ENCODE data around the gene CNOT1.

DNA sequence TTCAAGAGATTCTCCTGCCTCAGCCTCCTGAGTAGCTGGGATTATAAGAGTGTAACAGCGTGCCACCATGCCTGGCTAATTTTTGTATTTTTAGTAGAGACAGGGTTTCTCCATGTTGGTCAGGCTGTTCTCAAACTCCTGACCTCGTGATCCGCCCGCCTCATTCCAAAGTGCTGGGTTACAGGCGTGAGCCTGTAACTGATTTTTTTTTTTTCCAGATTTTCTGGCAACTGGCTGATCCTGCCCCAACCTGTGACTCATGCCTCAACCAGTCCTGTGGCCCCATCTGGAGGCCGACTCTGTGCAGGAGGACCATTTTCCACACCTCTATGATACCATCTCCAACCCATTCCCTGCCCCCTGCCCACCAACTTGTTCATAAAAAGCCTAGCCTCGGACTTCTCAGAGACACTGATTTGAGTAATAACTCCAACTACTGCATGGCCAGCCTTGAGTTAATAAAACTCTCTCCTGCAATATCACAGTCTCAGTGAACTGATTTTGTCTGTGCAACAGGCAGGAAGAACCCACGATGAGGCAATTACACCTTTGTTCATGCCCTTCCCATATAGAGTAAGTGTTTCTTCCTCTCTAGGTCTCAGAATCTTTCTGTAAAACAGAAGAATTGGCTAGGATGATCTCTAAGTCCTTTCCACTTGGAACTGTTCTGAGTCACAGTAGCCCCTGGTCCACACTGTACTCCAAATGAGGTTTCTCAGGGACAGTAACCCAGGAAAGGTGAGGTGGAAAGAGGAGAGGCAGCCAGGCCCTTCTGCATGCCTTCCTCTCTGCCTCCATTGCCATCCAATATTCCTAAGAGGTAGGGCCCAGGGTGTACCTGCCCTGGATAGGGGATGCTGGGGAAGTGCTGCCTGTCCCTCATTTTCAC lies 8.8 kb upstream of the CNOT1 start:
- no peak for TF ChIP-seq POLR2AphosphoS5 (IDR thresholded peaks at IDR 0.05)
- TF ChIP-seq, protein P1, sequence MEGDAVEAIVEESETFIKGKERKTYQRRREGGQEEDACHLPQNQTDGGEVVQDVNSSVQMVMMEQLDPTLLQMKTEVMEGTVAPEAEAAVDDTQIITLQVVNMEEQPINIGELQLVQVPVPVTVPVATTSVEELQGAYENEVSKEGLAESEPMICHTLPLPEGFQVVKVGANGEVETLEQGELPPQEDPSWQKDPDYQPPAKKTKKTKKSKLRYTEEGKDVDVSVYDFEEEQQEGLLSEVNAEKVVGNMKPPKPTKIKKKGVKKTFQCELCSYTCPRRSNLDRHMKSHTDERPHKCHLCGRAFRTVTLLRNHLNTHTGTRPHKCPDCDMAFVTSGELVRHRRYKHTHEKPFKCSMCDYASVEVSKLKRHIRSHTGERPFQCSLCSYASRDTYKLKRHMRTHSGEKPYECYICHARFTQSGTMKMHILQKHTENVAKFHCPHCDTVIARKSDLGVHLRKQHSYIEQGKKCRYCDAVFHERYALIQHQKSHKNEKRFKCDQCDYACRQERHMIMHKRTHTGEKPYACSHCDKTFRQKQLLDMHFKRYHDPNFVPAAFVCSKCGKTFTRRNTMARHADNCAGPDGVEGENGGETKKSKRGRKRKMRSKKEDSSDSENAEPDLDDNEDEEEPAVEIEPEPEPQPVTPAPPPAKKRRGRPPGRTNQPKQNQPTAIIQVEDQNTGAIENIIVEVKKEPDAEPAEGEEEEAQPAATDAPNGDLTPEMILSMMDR (IDR thresholded peaks at IDR 0.05): no peak
- TF ChIP-seq POLR2A (IDR thresholded peaks at IDR 0.05): no peak

Data from upper lobe of left lung (tissue), 4 donors.